Suprapubic skin (tissue), 4 donors: ENCODE results near the gene GRIN2D. TPM values are rescaled to one million over a fixed set of nuclear protein-coding genes. Genes with fewer than 3 reads are reported as not detected.
"Not testable (repeated sequence)": the region's sequence is repeated elsewhere in the genome, so short reads cannot be mapped to it uniquely, and the experiment has no call there.

Source experiments
- DNase-seq, 2 donors: peaks; one replicate each; pipeline ENCODE4 v3.0.0-alpha.2; 2019; ENCODE audit warnings: low spot score in 2 of 2
- H3K27ac ChIP-seq: fragments of 200-600 bp; sonication (generic); one replicate; pipeline ENCODE4 v1.5.1; 2019
- H3K27me3 ChIP-seq: fragments of 200-600 bp; sonication (generic); one replicate; pipeline ENCODE4 v1.5.1; 2019
- H3K36me3 ChIP-seq: fragments of 200-600 bp; sonication (generic); one replicate; pipeline ENCODE4 v1.5.1; 2019
- H3K4me1 ChIP-seq: fragments of 200-600 bp; sonication (generic); one replicate; pipeline ENCODE4 v1.5.1; 2019
- H3K4me3 ChIP-seq: fragments of 200-600 bp; sonication (generic); one replicate; pipeline ENCODE4 v1.5.1; 2019; ENCODE audit warnings: mild to moderate bottlenecking
- H3K9me3 ChIP-seq: fragments of 200-600 bp; sonication (generic); one replicate; pipeline ENCODE4 v1.5.1; 2019
- EP300 ChIP-seq: sonication (generic); formaldehyde crosslinking; IDR thresholded peaks from one replicate; pipeline ENCODE4 v1.6.1; 2017; ENCODE audit warnings: antibody characterized with exemption
- POLR2A ChIP-seq, 2 donors: fragments of 450-650 bp; IDR thresholded peaks; one replicate each; pipeline ENCODE4 v1.6.1; 2017; ENCODE audit warnings: antibody characterized with exemption in 2 of 2, mild to moderate bottlenecking in 2 of 2, moderate library complexity in 2 of 2
- POLR2AphosphoS5 ChIP-seq, 3 donors: sonication (generic); formaldehyde crosslinking; IDR thresholded peaks; one replicate each; pipeline ENCODE4 v1.6.1; 2017; ENCODE audit warnings: antibody characterized with exemption in 3 of 3
- WGBS: methylation state at CpG from one replicate; pipeline ENCODE4 v1.1.5; 2018; 5-methylcytosine and 5-hydroxymethylcytosine counted together
- total RNA-seq, 4 donors: library from RNA; depleted of rRNA; stranded (reverse); fragments of >200 nt; gene quantifications; one replicate each; pipeline ENCODE4 v1.1.0, GENCODE V29; 2016
- TF ChIP-seq, protein P1 (sequence below), 2 donors: fragments of 200-600 bp in 1 of 2; fragments of 450-650 bp in 1 of 2; sonication (generic) in 1 of 2; IDR thresholded peaks; one replicate each; pipeline ENCODE4 v1.5.1; 2016 to 2019; ENCODE audit warnings: antibody characterized with exemption in 2 of 2, mild to moderate bottlenecking in 1 of 2, moderate library complexity in 1 of 2

The GRIN2D gene
- total RNA-seq, 4 donors from 2014 or later = 0.38 to 1.4 (median 0.94) TPM

DNA sequence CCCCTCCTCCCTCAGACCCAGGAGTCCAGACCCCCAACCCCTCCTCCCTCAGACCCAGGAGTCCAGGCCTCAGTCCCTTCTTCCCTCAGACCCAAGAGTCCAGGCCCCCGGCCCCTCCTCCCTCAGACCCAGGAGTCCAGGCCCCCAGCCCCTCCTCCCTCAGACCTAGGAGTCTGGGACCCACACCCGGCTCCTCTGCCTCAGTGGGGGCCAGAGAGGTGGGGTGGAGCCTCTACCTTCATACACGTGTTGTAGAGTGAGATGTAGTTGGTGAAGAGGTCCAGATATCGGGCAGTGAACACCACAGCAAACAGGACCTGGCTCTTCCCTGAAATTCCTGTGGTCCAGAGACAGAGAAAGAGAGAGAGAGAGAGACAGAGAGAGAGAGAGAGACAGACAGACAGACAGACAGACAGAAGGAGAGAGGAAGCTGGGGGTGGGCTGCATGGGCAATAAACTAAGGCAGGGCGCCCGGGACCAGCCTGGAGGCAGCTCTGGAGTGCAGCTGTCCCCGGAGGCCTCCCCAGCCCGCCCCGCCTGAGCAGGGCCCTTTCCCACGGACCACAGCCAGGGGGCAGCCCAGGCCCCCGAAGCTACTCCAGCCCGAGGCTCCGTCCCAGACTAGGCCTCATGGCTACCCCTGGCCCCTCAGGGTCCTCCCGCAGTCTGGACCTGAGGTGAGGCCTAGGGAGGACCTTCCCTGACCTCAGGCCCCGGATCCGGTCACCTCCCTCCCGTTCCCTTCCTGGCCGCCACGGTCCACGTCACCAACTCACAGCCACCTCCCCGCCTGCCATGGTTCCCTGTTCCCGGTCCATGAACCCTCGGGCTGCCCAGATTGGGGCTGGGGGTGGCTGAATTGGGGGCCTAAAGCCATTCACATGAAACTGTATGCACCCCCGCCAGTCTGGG is 3.0 kb upstream of the GRIN2D start:
- H3K4me3 ChIP-seq = peak overlapping the region; percentile 79
- TF ChIP-seq EP300 (no peak), POLR2A (IDR thresholded peaks at IDR 0.05) (no peak), POLR2AphosphoS5 (IDR thresholded peaks at IDR 0.05) (peak in 1 of 3 donors; percentile 23)
- TF ChIP-seq, protein P1, sequence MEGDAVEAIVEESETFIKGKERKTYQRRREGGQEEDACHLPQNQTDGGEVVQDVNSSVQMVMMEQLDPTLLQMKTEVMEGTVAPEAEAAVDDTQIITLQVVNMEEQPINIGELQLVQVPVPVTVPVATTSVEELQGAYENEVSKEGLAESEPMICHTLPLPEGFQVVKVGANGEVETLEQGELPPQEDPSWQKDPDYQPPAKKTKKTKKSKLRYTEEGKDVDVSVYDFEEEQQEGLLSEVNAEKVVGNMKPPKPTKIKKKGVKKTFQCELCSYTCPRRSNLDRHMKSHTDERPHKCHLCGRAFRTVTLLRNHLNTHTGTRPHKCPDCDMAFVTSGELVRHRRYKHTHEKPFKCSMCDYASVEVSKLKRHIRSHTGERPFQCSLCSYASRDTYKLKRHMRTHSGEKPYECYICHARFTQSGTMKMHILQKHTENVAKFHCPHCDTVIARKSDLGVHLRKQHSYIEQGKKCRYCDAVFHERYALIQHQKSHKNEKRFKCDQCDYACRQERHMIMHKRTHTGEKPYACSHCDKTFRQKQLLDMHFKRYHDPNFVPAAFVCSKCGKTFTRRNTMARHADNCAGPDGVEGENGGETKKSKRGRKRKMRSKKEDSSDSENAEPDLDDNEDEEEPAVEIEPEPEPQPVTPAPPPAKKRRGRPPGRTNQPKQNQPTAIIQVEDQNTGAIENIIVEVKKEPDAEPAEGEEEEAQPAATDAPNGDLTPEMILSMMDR (IDR thresholded peaks at IDR 0.05) = peak; percentile 20 to 81
- peaks cover 40% of the 10 kb centered on the region for H3K36me3 ChIP-seq
- no peaks in the 10 kb centered on the region for H3K9me3 ChIP-seq
- peaks cover 26% of the 10 kb centered on the region for H3K27me3 ChIP-seq
- H3K27ac ChIP-seq = peak overlapping the region; percentile 88
- WGBS = 3% methylated on average over 22 of the region's 24 CpGs
- H3K4me1 ChIP-seq = peaks cover 40% of the 10 kb centered on the region
- peak; percentile 84 to 87 for DNase-seq

DNA sequence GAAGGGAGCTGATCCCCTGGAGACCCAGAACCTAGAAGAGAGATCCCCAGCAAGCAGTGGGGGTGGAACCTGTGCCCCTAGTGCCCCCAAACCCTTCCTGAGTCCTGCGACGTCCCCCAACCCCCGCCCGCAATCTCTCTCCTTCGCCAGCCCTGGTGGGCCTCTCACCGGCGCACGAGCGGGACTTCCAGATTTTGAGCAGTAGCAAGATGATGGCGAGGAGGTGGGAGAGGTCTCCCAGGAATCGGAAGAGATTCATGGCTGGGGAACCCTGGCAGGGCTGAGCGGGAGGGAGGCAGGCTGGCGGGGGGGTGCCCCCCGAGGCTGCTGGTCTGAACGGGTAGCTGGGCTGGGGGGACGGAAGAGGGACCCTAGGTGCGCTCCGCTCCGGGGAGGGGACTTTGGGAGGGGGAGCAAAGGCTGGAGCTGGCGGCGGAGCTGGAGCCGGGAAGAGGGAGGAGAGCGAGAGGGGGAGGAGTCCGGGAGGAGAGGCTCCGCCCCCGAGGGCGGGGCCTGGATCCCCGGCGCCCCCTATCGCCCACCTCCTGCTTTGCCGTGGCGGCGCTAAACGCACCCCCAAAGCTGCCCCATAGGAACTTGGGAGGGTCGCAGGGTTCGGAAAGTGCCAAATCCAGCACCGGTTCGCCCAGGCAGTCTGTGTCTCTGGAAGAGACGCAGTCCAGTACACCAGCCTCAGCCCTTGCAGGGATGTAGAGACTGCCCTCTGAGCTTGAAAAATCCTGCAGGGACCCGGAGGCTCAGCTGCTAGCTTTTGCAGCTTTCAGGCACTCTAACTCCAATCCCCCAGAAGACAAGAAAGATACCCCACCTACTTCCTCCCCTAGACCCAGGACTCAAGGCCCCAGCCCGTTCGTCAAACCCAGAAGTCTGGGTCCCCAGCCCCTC is 2.1 kb upstream of the GRIN2D start, which contains the start of gene KDELR1:
Gene KDELR1, minus strand, starts transcription at position 452 of the 906 bp plus-strand sequence. Its CDS starts 193 bp downstream, at position 259.
- TF ChIP-seq POLR2A (IDR thresholded peaks at IDR 0.05) (peak in 1 of 2 donors; percentile 42), POLR2AphosphoS5 (IDR thresholded peaks at IDR 0.05) (no peak), EP300 (no peak)
- TF ChIP-seq, protein P1 (IDR thresholded peaks at IDR 0.05) = peak; percentile 63 to 94
- H3K9me3 ChIP-seq = no peaks in the 10 kb centered on the region
- peaks cover 31% of the 10 kb centered on the region for H3K36me3 ChIP-seq
- peak within 1 kb of the TSS; percentile 88 for H3K27ac ChIP-seq
- H3K4me3 ChIP-seq = peak within 1 kb of the TSS; percentile 79
- DNase-seq = peak; percentile 85 to 88
- H3K4me1 ChIP-seq = peaks cover 49% of the 10 kb centered on the region
- 2% methylated on average over 25 of the region's 42 CpGs for WGBS
- peaks cover 35% of the 10 kb centered on the region for H3K27me3 ChIP-seq

DNA sequence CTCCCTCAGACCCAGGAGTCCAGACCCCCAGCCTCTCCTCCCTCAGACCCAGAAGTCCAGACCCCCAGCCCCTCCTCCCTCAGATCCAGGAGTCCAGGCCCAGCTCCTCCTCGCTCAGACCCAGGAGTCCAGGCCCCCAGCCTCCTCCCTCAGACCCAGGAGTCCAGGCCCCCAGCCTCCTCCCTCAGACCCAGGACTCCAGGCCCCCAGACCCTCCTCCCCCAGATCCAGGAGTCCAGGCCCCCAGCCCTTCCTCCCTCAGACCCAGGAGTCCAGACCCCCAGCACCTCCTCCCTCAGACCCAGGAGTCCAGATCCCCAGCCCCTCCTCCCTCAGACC is 1.5 kb upstream of the GRIN2D start:
- Histone ChIP-seq H3K4me1 (peaks cover 55% of the 10 kb centered on the region), H3K36me3 (peaks cover 25% of the 10 kb centered on the region), H3K27me3 (peaks cover 41% of the 10 kb centered on the region)
- 83% methylated on average over 1 of the region's 1 CpG for WGBS
- H3K27ac ChIP-seq, H3K4me3 ChIP-seq, DNase-seq, H3K9me3 ChIP-seq: not testable (repeated sequence)

DNA sequence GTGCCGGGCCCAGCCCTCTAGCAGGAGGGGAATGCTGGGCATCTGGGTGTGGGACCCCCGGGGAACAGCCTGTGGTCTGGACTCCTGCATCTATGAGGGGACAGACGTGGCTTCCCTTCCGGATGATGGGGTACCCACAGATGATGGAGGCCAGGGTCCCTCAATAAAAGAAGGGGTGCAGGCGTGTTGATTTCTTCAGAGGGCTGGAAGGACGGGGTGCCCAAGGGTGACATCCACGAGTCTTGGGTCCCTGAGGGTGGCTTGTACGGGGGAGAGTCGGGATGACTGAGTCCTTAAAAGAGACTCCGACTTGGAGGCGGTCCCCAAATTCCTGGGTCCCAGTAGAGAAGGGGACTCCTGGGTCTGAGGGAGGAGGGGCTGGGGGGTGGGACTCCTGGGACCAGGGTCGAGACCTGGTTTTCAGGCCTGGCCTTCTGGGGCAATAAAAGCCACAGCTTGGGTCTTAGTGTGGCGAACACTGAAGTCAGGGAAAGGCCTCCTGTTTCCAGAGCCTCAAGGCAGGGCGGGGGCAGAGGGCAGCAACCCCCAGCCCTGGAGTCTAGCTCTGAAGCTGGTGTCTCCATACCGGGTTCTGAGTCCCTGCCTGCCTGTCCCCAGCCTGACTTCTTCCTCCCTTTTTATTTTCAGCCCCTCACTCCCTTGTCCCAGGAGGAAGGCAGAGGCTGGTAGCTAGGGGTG is 459 bp upstream of the GRIN2D start:
- Histone ChIP-seq H3K27ac (no peak overlapping the region), H3K36me3 (peaks cover 15% of the 10 kb centered on the region), H3K4me3 (peak overlapping the region; percentile 38), H3K4me1 (peaks cover 65% of the 10 kb centered on the region), H3K27me3 (peaks cover 48% of the 10 kb centered on the region), H3K9me3 (no peaks in the 10 kb centered on the region)
- TF ChIP-seq POLR2AphosphoS5 (IDR thresholded peaks at IDR 0.05) = no peak
- TF ChIP-seq, protein P1 (IDR thresholded peaks at IDR 0.05) = no peak
- no peak for TF ChIP-seq POLR2A (IDR thresholded peaks at IDR 0.05)
- no peak for TF ChIP-seq EP300
- no peak for DNase-seq
- 76% methylated on average over 9 of the region's 15 CpGs for WGBS

DNA sequence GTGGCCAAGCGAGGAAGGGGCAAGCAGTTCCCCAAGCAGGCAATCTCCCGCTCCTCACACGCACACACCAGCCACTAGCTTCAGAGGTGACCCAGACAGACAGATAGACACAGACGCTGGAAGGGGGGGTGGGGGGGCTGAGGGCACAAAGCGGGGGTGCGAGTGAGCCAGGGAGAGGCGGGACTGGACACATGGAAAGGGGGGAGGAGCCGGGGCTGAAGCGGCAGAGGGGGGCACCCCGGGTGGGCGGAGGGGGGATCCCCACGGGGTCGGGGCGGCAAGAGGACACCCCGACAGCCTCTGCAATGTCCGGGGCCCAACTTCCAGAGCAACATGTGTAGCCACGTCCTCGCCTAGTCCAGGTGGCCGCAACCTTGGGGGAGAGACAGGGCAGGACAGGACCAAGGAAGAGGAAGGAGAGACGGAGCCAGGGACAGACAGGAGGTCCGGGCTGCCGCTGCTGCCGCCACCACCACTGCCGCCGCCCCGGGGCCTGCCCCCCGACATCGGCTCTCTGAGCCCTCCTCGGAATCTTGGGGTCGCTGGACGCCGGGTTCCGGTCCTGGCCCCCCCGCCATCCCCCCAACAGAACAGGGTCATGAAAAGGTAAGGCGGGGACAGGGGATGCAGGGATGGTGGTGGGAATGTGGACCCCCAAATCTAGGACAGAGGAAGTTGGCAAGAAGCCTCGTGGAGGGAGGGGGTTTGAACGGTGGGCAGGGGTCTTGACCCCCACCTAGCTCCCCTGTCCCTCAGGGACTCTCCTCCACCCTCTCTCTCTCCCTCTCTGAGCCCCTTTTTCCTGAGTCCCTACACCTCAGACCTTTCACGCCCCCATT is 1.1 kb downstream of the GRIN2D start:
- peaks cover 48% of the 10 kb centered on the region for H3K27me3 ChIP-seq
- peak overlapping the region; percentile 38 for H3K4me3 ChIP-seq
- H3K27ac ChIP-seq = no peak overlapping the region
- WGBS = 3% methylated on average over 23 of the region's 38 CpGs
- TF ChIP-seq POLR2AphosphoS5 (IDR thresholded peaks at IDR 0.05) (no peak), EP300 (no peak)
- H3K4me1 ChIP-seq = peaks cover 71% of the 10 kb centered on the region
- DNase-seq = no peak
- peaks cover under 1% of the 10 kb centered on the region for H3K36me3 ChIP-seq
- H3K9me3 ChIP-seq = no peaks in the 10 kb centered on the region
